ENCODE data around the gene MPL.

- TF ChIP-seq CTCF (IDR thresholded peaks at IDR 0.05): no peak
- TF ChIP-seq POLR2A (IDR thresholded peaks at IDR 0.05): no peak
Measured at GRCh38 chr1:43377831-43378230, 40.2 kb downstream of the MPL start.

All from upper lobe of left lung (tissue), 4 donors.